DOHH2 (cell line): ENCODE measurements around the gene RIPOR3.

Experiments used
- H3F3A ChIP-seq: fragments of 200-600 bp; sonication (generic), shearing (Covaris generic); 2 replicates; pipeline ENCODE4 v1.6.0; 2016; ENCODE audit warnings: antibody characterized with exemption, mild to moderate bottlenecking; ENCODE audit not compliant: control insufficient read depth, insufficient read depth
- H3K27ac ChIP-seq: fragments of 200-600 bp; sonication (generic); 2 replicates; pipeline ENCODE4 v1.5.1; 2014; ENCODE audit warnings: low read depth, mild to moderate bottlenecking, low read length, moderate library complexity
- H3K27me3 ChIP-seq: fragments of 200-600 bp; sonication (generic); 2 replicates; pipeline ENCODE4 v1.6.1; 2014; ENCODE audit warnings: mild to moderate bottlenecking, low read length, mixed read lengths; ENCODE audit not compliant: control insufficient read depth
- H3K36me3 ChIP-seq: fragments of 200-600 bp; sonication (generic); 2 replicates; pipeline ENCODE4 v1.6.1; 2014; ENCODE audit warnings: mild to moderate bottlenecking, low read length, moderate library complexity, mixed read lengths; ENCODE audit not compliant: control insufficient read depth
- H3K4me1 ChIP-seq: fragments of 200-600 bp; sonication (generic); 2 replicates; pipeline ENCODE4 v1.6.1; 2014; ENCODE audit warnings: mild to moderate bottlenecking, low read length, mixed read lengths; ENCODE audit not compliant: control insufficient read depth
- H3K4me2 ChIP-seq: fragments of 200-600 bp; sonication (generic); 2 replicates; pipeline ENCODE4 v1.6.0; 2014; ENCODE audit warnings: mild to moderate bottlenecking, low read length, moderate library complexity
- H3K4me3 ChIP-seq: fragments of 200-600 bp; sonication (generic); 2 replicates; pipeline ENCODE4 v1.5.1; 2014; ENCODE audit warnings: mild to moderate bottlenecking, low read length, mixed read lengths
- H3K79me2 ChIP-seq: fragments of 200-600 bp; sonication (generic); 2 replicates; pipeline ENCODE4 v1.6.1; 2014; ENCODE audit warnings: mild to moderate bottlenecking, low read length, mixed read lengths; ENCODE audit not compliant: control insufficient read depth
- H3K9me2 ChIP-seq: fragments of 200-600 bp; sonication (generic); replicated peaks from 2 replicates; pipeline ENCODE4 v1.6.1; 2014; ENCODE audit warnings: mild to moderate bottlenecking, low read length, mixed read lengths; ENCODE audit not compliant: control insufficient read depth
- H3K9me3 ChIP-seq: fragments of 200-600 bp; sonication (generic); 2 replicates; pipeline ENCODE4 v1.6.1; 2014; ENCODE audit warnings: antibody characterized with exemption, low read length, mixed read lengths; ENCODE audit not compliant: control insufficient read depth, insufficient read depth
- H4K20me1 ChIP-seq: fragments of 200-600 bp; sonication (generic); 2 replicates; pipeline ENCODE4 v1.6.0; 2014; ENCODE audit warnings: low read depth, mild to moderate bottlenecking, antibody characterized with exemption, low read length, moderate library complexity; ENCODE audit not compliant: control insufficient read depth, insufficient read depth
- CTCF ChIP-seq: fragments of 200-600 bp; sonication (generic); IDR thresholded peaks from one replicate; pipeline ENCODE4 v1.5.1; 2014; ENCODE audit warnings: antibody characterized with exemption, mild to moderate bottlenecking, low read depth, low read length; ENCODE audit not compliant: poor library complexity, severe bottlenecking
- EZH2phosphoT487 ChIP-seq: fragments of 200-600 bp; sonication (generic); IDR thresholded peaks from 2 replicates; pipeline ENCODE4 v1.6.1; 2017; ENCODE audit warnings: borderline replicate concordance, mild to moderate bottlenecking, antibody characterized with exemption, low read length, moderate library complexity, mixed read lengths

RIPOR3 gene

GRCh38 chr20:50711113-50711825 is 19.9 kb upstream of the RIPOR3 start:
- H3K27ac ChIP-seq: no peak overlapping the region
- H3K4me1 ChIP-seq: no peaks in the 10 kb centered on the region
- no peaks in the 10 kb centered on the region for H3K36me3 ChIP-seq
- H3K4me3 ChIP-seq: no peak overlapping the region
- H3K79me2 ChIP-seq: no peaks in the 10 kb centered on the region
- H3K4me2 ChIP-seq: no peak overlapping the region
- no peaks in the 10 kb centered on the region for H3K9me3 ChIP-seq
- no peaks in the 10 kb centered on the region for H3F3A ChIP-seq
- no peaks in the 10 kb centered on the region for H3K9me2 ChIP-seq
- no peak for TF ChIP-seq CTCF
- TF ChIP-seq EZH2phosphoT487: no peak
- H4K20me1 ChIP-seq: no peaks in the 10 kb centered on the region
- peaks cover 14% of the 10 kb centered on the region; the same call in 1 of the 2 replicates for H3K27me3 ChIP-seq

- H3K9me3 ChIP-seq: no peaks in the 10 kb centered on the region
Measured at GRCh38 chr20:50710492-50711063, 19.2 kb upstream of the RIPOR3 start.

GRCh38 chr20:50709636-50709973 is 18.3 kb upstream of the RIPOR3 start:
- peaks cover 7% of the 10 kb centered on the region; the same call in 1 of the 2 replicates for H3K27me3 ChIP-seq
- TF ChIP-seq EZH2phosphoT487 (no peak), CTCF (no peak)
- no peaks in the 10 kb centered on the region for H3K4me1 ChIP-seq
- no peaks in the 10 kb centered on the region for H3F3A ChIP-seq
- H3K27ac ChIP-seq: no peak overlapping the region
- H3K9me2 ChIP-seq: no peaks in the 10 kb centered on the region
- H4K20me1 ChIP-seq: no peaks in the 10 kb centered on the region
- H3K36me3 ChIP-seq: no peaks in the 10 kb centered on the region
- H3K4me2 ChIP-seq: no peak overlapping the region
- H3K4me3 ChIP-seq: no peak overlapping the region
- no peaks in the 10 kb centered on the region for H3K9me3 ChIP-seq
- H3K79me2 ChIP-seq: no peaks in the 10 kb centered on the region

More at GRCh38 chr20:50710492-50711063, 19.2 kb upstream of the RIPOR3 start:
- Histone ChIP-seq H3K36me3 (no peaks in the 10 kb centered on the region), H3K27me3 (peaks cover 11% of the 10 kb centered on the region; the same call in 1 of the 2 replicates), H3K4me2 (no peak overlapping the region), H3K4me1 (no peaks in the 10 kb centered on the region), H3F3A (no peaks in the 10 kb centered on the region), H4K20me1 (no peaks in the 10 kb centered on the region), H3K4me3 (no peak overlapping the region), H3K27ac (no peak overlapping the region), H3K79me2 (no peaks in the 10 kb centered on the region), H3K9me2 (no peaks in the 10 kb centered on the region)
- TF ChIP-seq CTCF: no peak
